Measurements from ENCODE around the gene ZFP42. TPM values are rescaled to one million over a fixed set of nuclear protein-coding genes. Genes with fewer than 3 reads are reported as not detected.
A peak's percentile ranks its signal among the peaks of the same experiment; 100 is the strongest.

The ZFP42 gene
- total RNA-seq = 16.6 to 18.9 TPM (median 17.5 TPM) in 3 replicates

- H3K27ac Mint-ChIP-seq = peak within 1 kb of the TSS; percentile 89
- H3K36me3 Mint-ChIP-seq = peaks cover 10% of the 10 kb centered on the region
These were observed at the start of gene ZFP42 for GRCh38 chr4:187995322-187996207. ZFP42 (plus strand) TSS chr4:187995771; CDS start chr4:188002808, 7,037 bp downstream.

GRCh38 chr4:187961171-187961570, 34.4 kb upstream of the ZFP42 start:
- Mint-ChIP-seq H3K4me3 (no peak overlapping the region), H3K27me3 (ENCODE audit: low read depth) (no peaks in the 10 kb centered on the region), H3K27ac (no peak overlapping the region), H3K4me1 (peaks cover 7% of the 10 kb centered on the region), H3K36me3 (no peaks in the 10 kb centered on the region), H3K9me3 (peaks cover 4% of the 10 kb centered on the region)
- no peak for DNase-seq (ENCODE audit: low spot score in 2 of 2, unreplicated experiment in 2 of 2)
- TF ChIP-seq CTCF (IDR thresholded peaks at IDR 0.05; ENCODE audit: unreplicated experiment) = no peak

More at GRCh38 chr4:187995322-187996207, at the start of gene ZFP42:
- no peak for DNase-seq (ENCODE audit: low spot score in 2 of 2, unreplicated experiment in 2 of 2)
- Mint-ChIP-seq H3K4me3 (peak within 1 kb of the TSS; percentile 80), H3K4me1 (peaks cover 15% of the 10 kb centered on the region), H3K9me3 (peaks cover 11% of the 10 kb centered on the region), H3K27me3 (ENCODE audit: low read depth) (peaks cover 16% of the 10 kb centered on the region)
- no peak for TF ChIP-seq CTCF (IDR thresholded peaks at IDR 0.05; ENCODE audit: unreplicated experiment)

GRCh38 chr4:187961961-187962360, 33.6 kb upstream of the ZFP42 start:
- TF ChIP-seq CTCF (IDR thresholded peaks at IDR 0.05; ENCODE audit: unreplicated experiment) = no peak
- H3K36me3 Mint-ChIP-seq = no peaks in the 10 kb centered on the region
- no peak overlapping the region for H3K27ac Mint-ChIP-seq
- H3K4me1 Mint-ChIP-seq = peaks cover 7% of the 10 kb centered on the region
- H3K9me3 Mint-ChIP-seq = peaks cover 4% of the 10 kb centered on the region
- no peaks in the 10 kb centered on the region for H3K27me3 Mint-ChIP-seq (ENCODE audit: low read depth)
- no peak overlapping the region for H3K4me3 Mint-ChIP-seq
- DNase-seq (ENCODE audit: low spot score in 2 of 2, unreplicated experiment in 2 of 2) = no peak

- Mint-ChIP-seq H3K36me3 (no peaks in the 10 kb centered on the region), H3K4me1 (peaks cover 7% of the 10 kb centered on the region), H3K27ac (no peak overlapping the region), H3K4me3 (no peak overlapping the region), H3K9me3 (no peaks in the 10 kb centered on the region), H3K27me3 (ENCODE audit: low read depth) (no peaks in the 10 kb centered on the region)
- DNase-seq (ENCODE audit: low spot score in 2 of 2, unreplicated experiment in 2 of 2) = no peak
- TF ChIP-seq CTCF (IDR thresholded peaks at IDR 0.05; ENCODE audit: unreplicated experiment) = no peak
These were observed 32.6 kb upstream of the ZFP42 start for GRCh38 chr4:187962926-187963325.

GRCh38 chr4:187965726-187966125, 29.8 kb upstream of the ZFP42 start:
- H3K9me3 Mint-ChIP-seq = no peaks in the 10 kb centered on the region
- H3K27ac Mint-ChIP-seq = no peak overlapping the region
- H3K4me1 Mint-ChIP-seq = peaks cover 7% of the 10 kb centered on the region

More at GRCh38 chr4:187965726-187966125, 29.8 kb upstream of the ZFP42 start:
- Mint-ChIP-seq H3K27me3 (ENCODE audit: low read depth) (no peaks in the 10 kb centered on the region), H3K36me3 (no peaks in the 10 kb centered on the region), H3K4me3 (no peak overlapping the region)
- no peak for TF ChIP-seq CTCF (IDR thresholded peaks at IDR 0.05; ENCODE audit: unreplicated experiment)
- no peak for DNase-seq (ENCODE audit: low spot score in 2 of 2, unreplicated experiment in 2 of 2)
